Ovary (tissue), 3 donors: ENCODE measurements around the gene GLRA1.

ENCODE experiments used
- EP300 ChIP-seq: sonication (generic); formaldehyde crosslinking; IDR thresholded peaks from one replicate; pipeline ENCODE4 v1.6.1; 2017; ENCODE audit warnings: antibody characterized with exemption
- POLR2A ChIP-seq: fragments of 450-650 bp; IDR thresholded peaks from one replicate; pipeline ENCODE4 v1.6.1; 2017; ENCODE audit warnings: antibody characterized with exemption, mild to moderate bottlenecking, moderate library complexity
- TF ChIP-seq, protein P1 (sequence below), 3 donors: fragments of 450-650 bp in 2 of 3; fragments of 200-600 bp in 1 of 3; IDR thresholded peaks; one replicate each; pipeline versions ENCODE4 v1.5.1 to v1.8.0; 2016 to 2022; ENCODE audit warnings: antibody characterized with exemption in 3 of 3, mild to moderate bottlenecking in 1 of 3
- donor health status: DM: no; HTN: no; CAD: no.

DNA sequence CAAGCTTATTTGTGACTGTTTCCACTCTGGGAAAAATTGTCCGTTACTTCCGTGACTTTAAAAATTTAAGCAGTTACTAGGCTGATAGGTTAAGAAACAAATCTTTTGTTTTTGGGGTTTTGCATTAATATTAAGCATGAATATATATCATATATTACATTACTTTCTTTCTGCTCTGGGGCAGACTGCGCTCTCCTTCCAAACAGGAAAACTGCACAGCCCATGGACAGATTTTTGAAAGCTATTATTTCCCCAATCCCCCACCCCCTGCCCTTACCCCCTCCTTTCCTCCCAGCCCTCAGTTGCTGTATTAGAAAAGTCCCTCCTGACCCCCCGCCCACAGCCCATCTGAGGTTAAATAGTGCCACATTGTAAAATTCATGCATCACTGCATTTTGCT is 102.5 kb downstream of the GLRA1 start:
- TF ChIP-seq, protein P1, sequence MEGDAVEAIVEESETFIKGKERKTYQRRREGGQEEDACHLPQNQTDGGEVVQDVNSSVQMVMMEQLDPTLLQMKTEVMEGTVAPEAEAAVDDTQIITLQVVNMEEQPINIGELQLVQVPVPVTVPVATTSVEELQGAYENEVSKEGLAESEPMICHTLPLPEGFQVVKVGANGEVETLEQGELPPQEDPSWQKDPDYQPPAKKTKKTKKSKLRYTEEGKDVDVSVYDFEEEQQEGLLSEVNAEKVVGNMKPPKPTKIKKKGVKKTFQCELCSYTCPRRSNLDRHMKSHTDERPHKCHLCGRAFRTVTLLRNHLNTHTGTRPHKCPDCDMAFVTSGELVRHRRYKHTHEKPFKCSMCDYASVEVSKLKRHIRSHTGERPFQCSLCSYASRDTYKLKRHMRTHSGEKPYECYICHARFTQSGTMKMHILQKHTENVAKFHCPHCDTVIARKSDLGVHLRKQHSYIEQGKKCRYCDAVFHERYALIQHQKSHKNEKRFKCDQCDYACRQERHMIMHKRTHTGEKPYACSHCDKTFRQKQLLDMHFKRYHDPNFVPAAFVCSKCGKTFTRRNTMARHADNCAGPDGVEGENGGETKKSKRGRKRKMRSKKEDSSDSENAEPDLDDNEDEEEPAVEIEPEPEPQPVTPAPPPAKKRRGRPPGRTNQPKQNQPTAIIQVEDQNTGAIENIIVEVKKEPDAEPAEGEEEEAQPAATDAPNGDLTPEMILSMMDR (IDR thresholded peaks at IDR 0.05): no peak
- no peak for TF ChIP-seq POLR2A
- no peak for TF ChIP-seq EP300
